NCI-H146 (cell line): ENCODE data around the gene SLC6A19.
A peak's percentile ranks its signal among the peaks of the same experiment; 100 is the strongest.

Experiments used
- DNase-seq: peaks from one replicate; lab custom pipeline; 2025; lab: John Stamatoyannopoulos, UW

The SLC6A19 gene

GRCh38 chr5:1209896-1210776 is 8.7 kb downstream of the SLC6A19 start:
- no peak for DNase-seq

GRCh38 chr5:1210832-1211251 is 9.4 kb downstream of the SLC6A19 start:
- DNase-seq, result no peak

- DNase-seq, result no peak
Measured at GRCh38 chr5:1211701-1212100, 10.3 kb downstream of the SLC6A19 start.

- no peak for DNase-seq
Measured at GRCh38 chr5:1212271-1212670, 10.9 kb downstream of the SLC6A19 start.

- no peak for DNase-seq
Measured at GRCh38 chr5:1212881-1213280, 11.5 kb downstream of the SLC6A19 start.

GRCh38 chr5:1213508-1214162 is 12.2 kb downstream of the SLC6A19 start:
- no peak for DNase-seq

GRCh38 chr5:1214163-1214935 is 13.0 kb downstream of the SLC6A19 start:
- DNase-seq, result no peak

GRCh38 chr5:1214936-1215220 is 13.5 kb downstream of the SLC6A19 start:
- DNase-seq, result peak; percentile 31

- no peak for DNase-seq
Measured at GRCh38 chr5:1215320-1216096, 14.1 kb downstream of the SLC6A19 start.

GRCh38 chr5:1216211-1216917 is 15.0 kb downstream of the SLC6A19 start:
- no peak for DNase-seq

- DNase-seq, result no peak
Measured at GRCh38 chr5:1216918-1217295, 15.5 kb downstream of the SLC6A19 start.

GRCh38 chr5:1217596-1218206 is 16.3 kb downstream of the SLC6A19 start:
- no peak for DNase-seq

- no peak for DNase-seq
Measured at GRCh38 chr5:1218351-1219080, 17.1 kb downstream of the SLC6A19 start.

GRCh38 chr5:1219098-1219767 is 17.8 kb downstream of the SLC6A19 start:
- no peak for DNase-seq

- no peak for DNase-seq
Measured at GRCh38 chr5:1219768-1220100, 18.3 kb downstream of the SLC6A19 start.

- no peak for DNase-seq
Measured at GRCh38 chr5:1220351-1220750, 19.0 kb downstream of the SLC6A19 start.

GRCh38 chr5:1220831-1221230 is 19.4 kb downstream of the SLC6A19 start:
- no peak for DNase-seq

GRCh38 chr5:1221721-1222120 is 20.3 kb downstream of the SLC6A19 start:
- DNase-seq, result no peak

- no peak for DNase-seq
Measured at GRCh38 chr5:1222147-1222546, 20.8 kb downstream of the SLC6A19 start.
